Small intestine (tissue), 7 donors: ENCODE results near the gene MOSMO. TPM values are rescaled to one million over a fixed set of nuclear protein-coding genes. Genes with fewer than 3 reads are reported as not detected.

Source experiments
- DNase-seq, 2 donors: peaks; one replicate each; pipeline versions ENCODE4 v3.0.0 to v3.0.0-alpha.2; 2013
- FAIRE-seq: peaks from 2 replicates; lab custom pipeline; 2012; peaks lifted over from hg19 to GRCh38; lab: Jason Lieb, UNC
- H3K27ac ChIP-seq, 3 donors: one replicate each; pipeline ENCODE4 v1.5.1; 2013; ENCODE audit warnings: low read length in 2 of 3, mild to moderate bottlenecking in 2 of 3, control low read depth in 1 of 3, inconsistent platforms in 1 of 3, low read depth in 1 of 3, moderate library complexity in 1 of 3
- H3K27me3 ChIP-seq, 3 donors: one replicate each; pipeline ENCODE4 v1.6.1; 2013; ENCODE audit warnings: low read length in 3 of 3, inconsistent platforms in 1 of 3; ENCODE audit not compliant: control insufficient read depth in 3 of 3, insufficient read depth in 3 of 3
- H3K36me3 ChIP-seq, 3 donors: one replicate each; pipeline ENCODE4 v1.6.1; 2013; ENCODE audit warnings: low read length in 3 of 3, inconsistent platforms in 1 of 3, low read depth in 1 of 3, mild to moderate bottlenecking in 1 of 3, moderate library complexity in 1 of 3; ENCODE audit not compliant: control insufficient read depth in 3 of 3, insufficient read depth in 2 of 3
- H3K4me1 ChIP-seq, 3 donors: one replicate each; pipeline ENCODE4 v1.6.1; 2013; ENCODE audit warnings: low read length in 2 of 3, inconsistent platforms in 1 of 3, low read depth in 1 of 3, mild to moderate bottlenecking in 1 of 3, moderate library complexity in 1 of 3; ENCODE audit not compliant: control insufficient read depth in 3 of 3, insufficient read depth in 2 of 3
- H3K4me3 ChIP-seq, 3 donors: one replicate each; pipeline ENCODE4 v1.5.1; 2013; ENCODE audit warnings: low read length in 3 of 3, control low read depth in 1 of 3, inconsistent platforms in 1 of 3, low read depth in 1 of 3, mild to moderate bottlenecking in 1 of 3, moderate library complexity in 1 of 3
- H3K9me3 ChIP-seq, 2 donors: one replicate each; pipeline ENCODE4 v1.6.1; 2013; ENCODE audit warnings: low read depth in 1 of 2, low read length in 1 of 2; ENCODE audit not compliant: control insufficient read depth in 2 of 2, insufficient read depth in 1 of 2
- WGBS, 3 donors: extraction: QIAGEN DNeasy Blood & Tissue Kit; methylation state at CpG; one replicate each; pipeline ENCODE4 v1.1.7; 2013; 5-methylcytosine and 5-hydroxymethylcytosine counted together
- polyA plus RNA-seq, 4 donors: library from polyadenylated mRNA; stranded (reverse) in 3 of 4; unstranded in 1 of 4; fragments of 200-250 nt in 3 of 4; fragments of 120-200 nt in 1 of 4; gene quantifications; one replicate each; pipeline versions ENCODE4 v1.2.1 to v1.2.3, GENCODE V29; 2013
- donor health status: healthy with polysubstance abuse.
- donor health status: control.
- donor health status: control.
- donor health status: Bipolar disorder and iron deficiency.
- donor health status: healthy.

MOSMO gene
- polyA plus RNA-seq, 4 donors = 3.2 to 13.1 (median 6.4) TPM

DNA sequence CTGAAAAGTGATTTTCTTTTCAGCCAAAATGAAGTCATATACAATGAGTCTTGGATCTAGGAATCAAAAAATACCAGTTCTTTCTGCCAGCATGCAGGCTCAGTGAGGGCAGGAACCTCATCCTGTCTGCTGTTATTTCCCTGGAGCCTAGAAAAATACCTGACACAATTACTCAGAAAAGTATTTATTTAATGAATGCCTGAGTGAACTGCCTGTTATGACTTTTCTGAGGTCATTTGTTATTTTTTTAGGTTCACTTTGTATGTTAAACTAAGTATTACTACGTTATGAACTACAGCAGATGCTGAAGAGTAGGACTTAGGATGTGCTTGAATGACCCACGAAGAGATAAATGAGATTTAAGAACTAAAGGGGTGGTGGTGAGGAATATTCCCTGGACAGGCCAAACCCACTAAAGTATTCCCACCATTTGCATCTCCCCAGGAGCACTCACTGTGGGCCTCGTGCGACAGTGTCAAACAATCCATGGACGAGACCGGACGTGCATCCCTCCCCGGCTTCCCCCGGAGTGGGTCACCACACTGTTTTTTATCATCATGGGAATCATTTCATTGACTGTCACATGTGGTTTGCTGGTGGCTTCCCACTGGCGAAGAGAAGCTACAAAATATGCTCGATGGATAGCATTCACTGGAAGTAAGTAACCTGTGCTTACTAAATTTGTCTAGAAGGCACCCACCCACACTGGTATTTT is 67.3 kb downstream of the MOSMO start:
- FAIRE-seq = no peak
- H3K4me3 ChIP-seq = no peak overlapping the region
- no peaks in the 10 kb centered on the region for H3K9me3 ChIP-seq
- DNase-seq = no peak
- H3K36me3 ChIP-seq = no peaks in the 10 kb centered on the region
- H3K27ac ChIP-seq = no peak overlapping the region
- H3K27me3 ChIP-seq = no peaks in the 10 kb centered on the region
- H3K4me1 ChIP-seq = no peaks in the 10 kb centered on the region
- 92 to 94% (median 93%) methylated on average over 11 of the region's 11 CpGs for WGBS, 3 donors

DNA sequence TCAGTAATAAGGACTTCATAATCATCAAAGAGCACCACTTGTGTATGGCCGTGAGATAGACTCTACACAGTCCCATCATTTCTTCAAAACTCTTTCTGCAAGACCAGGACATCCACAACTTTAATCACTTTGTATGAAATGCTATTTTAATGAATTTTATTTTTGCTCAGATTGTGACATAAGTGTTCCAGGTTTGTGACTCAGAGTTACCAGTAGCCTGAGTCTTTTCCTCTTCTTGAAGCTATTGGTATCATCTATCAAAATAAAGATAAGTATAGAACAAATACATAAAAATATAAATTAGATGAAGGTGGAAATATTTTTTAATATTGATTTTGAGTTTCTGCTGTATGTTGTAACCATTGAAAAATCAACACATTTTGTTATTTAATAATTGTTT is 67.9 kb downstream of the MOSMO start:
- Histone ChIP-seq H3K4me3 (no peak overlapping the region), H3K27me3 (no peaks in the 10 kb centered on the region), H3K9me3 (no peaks in the 10 kb centered on the region), H3K27ac (no peak overlapping the region), H3K4me1 (no peaks in the 10 kb centered on the region), H3K36me3 (no peaks in the 10 kb centered on the region)
- FAIRE-seq (no peak), DNase-seq (no peak)
- WGBS, 3 donors = 94 to 96% (median 96%) methylated on average over 1 of the region's 1 CpG

DNA sequence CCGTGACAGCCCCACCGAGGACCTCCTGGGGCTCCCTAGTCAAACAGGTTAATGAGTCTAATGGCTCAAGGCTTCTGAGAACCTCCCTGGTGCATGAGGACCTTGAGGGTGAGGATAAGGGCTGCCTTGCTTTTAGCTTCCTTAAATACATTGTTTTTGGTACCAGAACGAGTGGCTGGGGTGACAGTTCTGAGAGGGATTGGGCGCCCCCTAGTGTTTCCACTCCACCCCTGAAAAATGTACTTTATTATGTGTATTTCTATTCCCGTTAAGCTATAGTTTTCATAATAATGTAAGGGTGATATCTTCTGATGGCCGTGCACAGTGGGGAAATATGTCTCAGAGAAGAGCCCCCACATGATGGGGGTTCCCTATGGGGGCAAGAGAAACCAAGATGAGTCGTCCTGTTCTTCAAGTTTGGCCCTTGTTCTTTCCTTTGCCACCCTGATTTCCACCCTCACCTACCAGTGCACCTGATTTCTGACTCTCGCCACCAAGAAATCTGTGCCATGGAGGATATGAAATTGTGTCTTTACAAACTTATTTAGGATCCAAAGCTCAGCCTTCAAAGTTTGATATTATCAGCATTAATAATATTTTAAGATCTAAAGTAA is 69.9 kb downstream of the MOSMO start:
- WGBS, 3 donors = 42 to 44% (median 43%) methylated on average over 8 of the region's 8 CpGs
- no peak for FAIRE-seq
- Histone ChIP-seq H3K9me3 (no peaks in the 10 kb centered on the region), H3K4me3 (no peak overlapping the region), H3K36me3 (no peaks in the 10 kb centered on the region), H3K27ac (no peak overlapping the region), H3K4me1 (no peaks in the 10 kb centered on the region), H3K27me3 (no peaks in the 10 kb centered on the region)
- peak; percentile 62 to 74 for DNase-seq

- no peaks in the 10 kb centered on the region for H3K27me3 ChIP-seq
- no peak overlapping the region for H3K4me3 ChIP-seq
- no peaks in the 10 kb centered on the region for H3K4me1 ChIP-seq
- FAIRE-seq (no peak), DNase-seq (no peak)
- no peak overlapping the region for H3K27ac ChIP-seq
- H3K36me3 ChIP-seq = no peaks in the 10 kb centered on the region
- no peaks in the 10 kb centered on the region for H3K9me3 ChIP-seq
- 72 to 88% (median 86%) methylated on average over 1 of the region's 1 CpG for WGBS, 3 donors
These were observed 70.7 kb downstream of the MOSMO start for GRCh38 chr16:22078656-22079055.

GRCh38 chr16:22081050-22081449 is 73.1 kb downstream of the MOSMO start:
- no peaks in the 10 kb centered on the region for H3K4me1 ChIP-seq
- H3K4me3 ChIP-seq = no peak overlapping the region
- WGBS, 3 donors = 88 to 93% (median 91%) methylated on average over 3 of the region's 3 CpGs
- no peaks in the 10 kb centered on the region for H3K9me3 ChIP-seq
- H3K36me3 ChIP-seq = peaks cover 0 to 2% (median 0%) of the 10 kb centered on the region in 3 donors
- FAIRE-seq = no peak
- DNase-seq = no peak
- no peaks in the 10 kb centered on the region for H3K27me3 ChIP-seq
- H3K27ac ChIP-seq = no peak overlapping the region

DNA sequence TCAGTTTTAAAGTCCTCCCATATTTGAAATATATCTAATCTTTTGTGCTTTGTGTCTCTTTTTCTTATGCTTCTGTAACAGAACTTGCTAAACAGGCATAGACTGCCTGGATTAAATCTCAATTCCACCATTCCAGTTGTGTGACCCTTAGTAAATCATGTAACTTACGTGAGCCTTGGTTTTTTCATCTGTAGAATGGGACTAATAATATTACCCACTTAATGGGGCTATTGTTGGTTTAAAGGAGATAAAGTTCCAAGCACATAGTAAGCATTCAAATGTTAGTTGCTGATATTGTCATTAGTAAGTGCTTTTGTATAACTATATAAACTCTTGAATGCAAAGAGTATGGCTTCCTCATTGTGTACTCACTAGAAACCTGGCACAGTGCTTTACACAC is 78.5 kb downstream of the MOSMO start:
- no peak for FAIRE-seq
- no peaks in the 10 kb centered on the region for H3K9me3 ChIP-seq

GRCh38 chr16:22088642-22089041 is 80.7 kb downstream of the MOSMO start:
- H3K27me3 ChIP-seq = no peaks in the 10 kb centered on the region
- H3K9me3 ChIP-seq = no peaks in the 10 kb centered on the region
- 83 to 100% (median 92%) methylated on average over 1 of the region's 1 CpG for WGBS, 3 donors
- FAIRE-seq (no peak), DNase-seq (no peak)
- peaks cover 0 to 2% (median 0%) of the 10 kb centered on the region in 3 donors for H3K4me1 ChIP-seq
- peaks cover 0 to 5% (median 2%) of the 10 kb centered on the region in 3 donors for H3K36me3 ChIP-seq
- H3K27ac ChIP-seq = no peak overlapping the region
- H3K4me3 ChIP-seq = no peak overlapping the region

More for the DNA sequence above, 78.5 kb downstream of the MOSMO start:
- WGBS, 3 donors = 97 to 100% (median 97%) methylated on average over 1 of the region's 1 CpG
- Histone ChIP-seq H3K27me3 (no peaks in the 10 kb centered on the region), H3K27ac (no peak overlapping the region), H3K36me3 (peaks cover 0 to 5% (median 2%) of the 10 kb centered on the region in 3 donors), H3K4me3 (no peak overlapping the region), H3K4me1 (no peaks in the 10 kb centered on the region)
- DNase-seq = no peak

DNA sequence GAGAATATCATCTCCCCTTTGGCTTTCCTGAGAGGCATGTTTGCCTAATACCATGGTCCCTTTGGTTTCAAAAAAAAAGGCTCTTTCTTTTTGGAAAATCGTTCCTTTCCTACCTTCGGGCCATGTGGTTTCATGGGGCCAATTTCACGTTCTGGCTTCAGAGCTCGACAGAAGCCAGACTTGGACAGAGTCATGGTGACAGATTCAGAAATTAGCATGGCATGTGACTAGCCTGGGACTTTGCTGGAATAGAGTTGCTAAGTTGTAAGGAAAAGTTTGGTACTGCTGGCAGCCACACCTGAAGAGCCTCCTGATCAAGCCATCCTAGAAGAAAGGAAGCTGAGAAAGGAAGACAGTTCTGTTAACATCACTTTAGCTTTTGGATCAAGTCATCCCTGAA is 82.0 kb downstream of the MOSMO start:
- Histone ChIP-seq H3K27ac (no peak overlapping the region), H3K4me3 (no peak overlapping the region), H3K36me3 (peaks cover 0 to 5% (median 2%) of the 10 kb centered on the region in 3 donors), H3K27me3 (no peaks in the 10 kb centered on the region), H3K9me3 (no peaks in the 10 kb centered on the region), H3K4me1 (peaks cover 0 to 2% (median 0%) of the 10 kb centered on the region in 3 donors)
- FAIRE-seq = no peak
- WGBS, 3 donors = 84 to 92% (median 91%) methylated on average over 4 of the region's 4 CpGs
- DNase-seq = no peak
